NCI-H2227 (cell line): ENCODE data around the gene MAP3K2.
"Not testable (repeated sequence)": the region's sequence is repeated elsewhere in the genome, so short reads cannot be mapped to it uniquely, and the experiment has no call there.

Source experiments
- DNase-seq: peaks from one replicate; lab custom pipeline; 2025; ENCODE audit not compliant: unreplicated experiment; lab: John Stamatoyannopoulos, UW

MAP3K2 gene

DNA sequence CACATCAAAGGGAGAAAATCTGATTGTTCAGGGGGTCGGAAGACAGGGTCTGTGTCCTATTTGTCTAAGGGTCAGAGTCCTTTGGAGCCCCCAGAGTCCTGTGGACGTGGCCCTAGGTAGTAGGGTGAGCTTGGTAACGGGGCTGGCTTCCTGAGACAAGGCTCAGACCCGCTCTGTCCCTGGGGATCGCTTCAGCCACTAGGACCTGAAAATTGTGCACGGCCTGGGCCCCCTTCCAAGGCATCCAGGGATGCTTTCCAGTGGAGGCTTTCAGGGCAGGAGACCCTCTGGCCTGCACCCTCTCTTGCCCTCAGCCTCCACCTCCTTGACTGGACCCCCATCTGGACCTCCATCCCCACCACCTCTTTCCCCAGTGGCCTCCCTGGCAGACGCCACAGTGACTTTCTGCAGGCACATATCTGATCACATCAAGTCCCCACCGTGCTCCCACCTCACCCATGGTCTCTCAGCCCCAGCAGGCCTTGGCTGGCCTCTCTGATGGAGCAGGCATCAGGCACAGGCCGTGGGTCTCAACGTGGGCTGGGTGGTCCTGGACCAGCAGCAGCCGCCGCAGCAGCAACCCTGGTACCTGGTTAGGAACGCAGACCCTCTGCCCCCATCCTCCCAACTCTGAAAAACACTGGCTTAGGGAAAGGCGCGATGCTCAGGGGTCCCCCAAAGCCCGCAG is 34.2 kb upstream of the MAP3K2 start:
- no peak for DNase-seq

DNA sequence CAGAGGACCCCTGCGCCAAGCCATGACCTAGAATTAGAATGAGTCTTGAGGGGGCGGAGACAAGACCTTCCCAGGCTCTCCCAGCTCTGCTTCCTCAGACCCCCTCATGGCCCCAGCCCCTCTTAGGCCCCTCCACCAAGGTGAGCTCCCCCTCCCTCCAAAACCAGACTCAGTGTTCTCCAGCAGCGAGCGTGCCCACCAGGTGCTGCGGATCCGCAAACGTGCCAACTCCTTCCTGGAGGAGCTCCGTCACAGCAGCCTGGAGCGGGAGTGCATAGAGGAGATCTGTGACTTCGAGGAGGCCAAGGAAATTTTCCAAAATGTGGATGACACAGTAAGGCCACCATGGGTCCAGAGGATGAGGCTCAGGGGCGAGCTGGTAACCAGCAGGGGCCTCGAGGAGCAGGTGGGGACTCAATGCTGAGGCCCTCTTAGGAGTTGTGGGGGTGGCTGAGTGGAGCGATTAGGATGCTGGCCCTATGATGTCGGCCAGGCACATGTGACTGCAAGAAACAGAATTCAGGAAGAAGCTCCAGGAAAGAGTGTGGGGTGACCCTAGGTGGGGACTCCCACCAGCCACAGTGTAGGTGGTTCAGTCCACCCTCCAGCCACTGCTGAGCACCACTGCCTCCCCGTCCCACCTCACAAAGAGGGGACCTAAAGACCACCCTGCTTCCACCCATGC is 33.5 kb upstream of the MAP3K2 start:
- no peak for DNase-seq

DNA sequence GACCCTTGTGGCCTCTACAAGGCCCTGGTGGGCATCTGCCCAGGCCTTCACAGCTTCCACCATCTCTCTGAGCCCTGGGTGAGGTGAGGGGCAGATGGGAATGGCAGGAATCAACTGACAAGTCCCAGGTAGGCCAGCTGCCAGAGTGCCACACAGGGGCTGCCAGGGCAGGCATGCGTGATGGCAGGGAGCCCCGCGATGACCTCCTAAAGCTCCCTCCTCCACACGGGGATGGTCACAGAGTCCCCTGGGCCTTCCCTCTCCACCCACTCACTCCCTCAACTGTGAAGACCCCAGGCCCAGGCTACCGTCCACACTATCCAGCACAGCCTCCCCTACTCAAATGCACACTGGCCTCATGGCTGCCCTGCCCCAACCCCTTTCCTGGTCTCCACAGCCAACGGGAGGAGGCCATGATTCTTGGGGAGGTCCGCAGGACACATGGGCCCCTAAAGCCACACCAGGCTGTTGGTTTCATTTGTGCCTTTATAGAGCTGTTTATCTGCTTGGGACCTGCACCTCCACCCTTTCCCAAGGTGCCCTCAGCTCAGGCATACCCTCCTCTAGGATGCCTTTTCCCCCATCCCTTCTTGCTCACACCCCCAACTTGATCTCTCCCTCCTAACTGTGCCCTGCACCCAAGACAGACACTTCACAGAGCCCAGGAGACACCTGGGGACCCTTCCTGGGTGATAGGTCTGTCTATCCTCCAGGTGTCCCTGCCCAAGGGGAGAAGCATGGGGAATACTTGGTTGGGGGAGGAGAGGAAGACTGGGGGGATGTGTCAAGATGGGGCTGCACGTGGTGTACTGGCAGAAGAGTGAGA is 32.5 kb upstream of the MAP3K2 start:
- no peak for DNase-seq

DNA sequence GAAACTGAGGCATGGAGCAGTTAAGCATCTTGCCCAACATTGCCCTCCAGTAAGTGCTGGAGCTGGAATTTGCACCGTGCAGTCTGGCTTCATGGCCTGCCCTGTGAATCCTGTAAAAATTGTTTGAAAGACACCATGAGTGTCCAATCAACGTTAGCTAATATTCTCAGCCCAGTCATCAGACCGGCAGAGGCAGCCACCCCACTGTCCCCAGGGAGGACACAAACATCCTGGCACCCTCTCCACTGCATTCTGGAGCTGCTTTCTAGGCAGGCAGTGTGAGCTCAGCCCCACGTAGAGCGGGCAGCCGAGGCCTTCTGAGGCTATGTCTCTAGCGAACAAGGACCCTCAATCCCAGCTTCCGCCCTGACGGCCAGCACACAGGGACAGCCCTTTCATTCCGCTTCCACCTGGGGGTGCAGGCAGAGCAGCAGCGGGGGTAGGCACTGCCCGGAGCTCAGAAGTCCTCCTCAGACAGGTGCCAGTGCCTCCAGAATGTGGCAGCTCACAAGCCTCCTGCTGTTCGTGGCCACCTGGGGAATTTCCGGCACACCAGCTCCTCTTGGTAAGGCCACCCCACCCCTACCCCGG is 31.8 kb upstream of the MAP3K2 start:
- no peak for DNase-seq

DNA sequence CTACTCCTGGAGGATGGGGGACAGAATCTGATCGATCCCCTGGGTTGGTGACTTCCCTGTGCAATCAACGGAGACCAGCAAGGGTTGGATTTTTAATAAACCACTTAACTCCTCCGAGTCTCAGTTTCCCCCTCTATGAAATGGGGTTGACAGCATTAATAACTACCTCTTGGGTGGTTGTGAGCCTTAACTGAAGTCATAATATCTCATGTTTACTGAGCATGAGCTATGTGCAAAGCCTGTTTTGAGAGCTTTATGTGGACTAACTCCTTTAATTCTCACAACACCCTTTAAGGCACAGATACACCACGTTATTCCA is 31.3 kb upstream of the MAP3K2 start:
- DNase-seq = no peak

DNA sequence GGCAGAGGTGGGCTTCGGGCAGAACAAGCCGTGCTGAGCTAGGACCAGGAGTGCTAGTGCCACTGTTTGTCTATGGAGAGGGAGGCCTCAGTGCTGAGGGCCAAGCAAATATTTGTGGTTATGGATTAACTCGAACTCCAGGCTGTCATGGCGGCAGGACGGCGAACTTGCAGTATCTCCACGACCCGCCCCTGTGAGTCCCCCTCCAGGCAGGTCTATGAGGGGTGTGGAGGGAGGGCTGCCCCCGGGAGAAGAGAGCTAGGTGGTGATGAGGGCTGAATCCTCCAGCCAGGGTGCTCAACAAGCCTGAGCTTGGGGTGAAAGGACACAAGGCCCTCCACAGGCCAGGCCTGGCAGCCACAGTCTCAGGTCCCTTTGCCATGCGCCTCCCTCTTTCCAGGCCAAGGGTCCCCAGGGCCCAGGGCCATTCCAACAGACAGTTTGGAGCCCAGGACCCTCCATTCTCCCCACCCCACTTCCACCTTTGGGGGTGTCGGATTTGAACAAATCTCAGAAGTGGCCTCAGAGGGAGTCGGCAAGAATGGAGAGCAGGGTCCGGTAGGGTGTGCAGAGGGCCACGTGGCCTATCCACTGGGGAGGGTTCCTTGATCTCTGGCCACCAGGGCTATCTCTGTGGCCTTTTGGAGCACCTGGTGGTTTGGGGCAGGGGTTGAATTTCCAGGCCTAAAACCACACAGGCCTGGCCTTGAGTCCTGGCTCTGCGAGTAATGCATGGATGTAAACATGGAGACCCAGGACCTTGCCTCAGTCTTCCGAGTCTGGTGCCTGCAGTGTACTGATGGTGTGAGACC is 30.7 kb upstream of the MAP3K2 start, which contains the start of gene PROC:
Gene PROC, plus strand, starts transcription at position 128 of the 812 bp plus-strand sequence. CDS start 1,516 bp downstream, outside the sequence.
- DNase-seq = no peak

DNA sequence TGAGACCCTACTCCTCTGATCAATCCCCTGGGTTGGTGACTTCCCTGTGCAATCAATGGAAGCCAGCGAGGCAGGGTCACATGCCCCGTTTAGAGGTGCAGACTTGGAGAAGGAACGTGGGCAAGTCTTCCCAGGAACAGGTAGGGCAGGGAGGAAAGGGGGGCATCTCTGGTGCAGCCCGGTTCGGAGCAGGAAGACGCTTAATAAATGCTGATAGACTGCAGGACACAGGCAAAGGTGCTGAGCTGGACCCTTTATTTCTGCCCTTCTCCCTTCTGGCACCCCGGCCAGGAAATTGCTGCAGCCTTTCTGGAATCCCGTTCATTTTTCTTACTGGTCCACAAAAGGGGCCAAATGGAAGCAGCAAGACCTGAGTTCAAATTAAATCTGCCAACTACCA is 29.6 kb upstream of the MAP3K2 start:
- no peak for DNase-seq

DNA sequence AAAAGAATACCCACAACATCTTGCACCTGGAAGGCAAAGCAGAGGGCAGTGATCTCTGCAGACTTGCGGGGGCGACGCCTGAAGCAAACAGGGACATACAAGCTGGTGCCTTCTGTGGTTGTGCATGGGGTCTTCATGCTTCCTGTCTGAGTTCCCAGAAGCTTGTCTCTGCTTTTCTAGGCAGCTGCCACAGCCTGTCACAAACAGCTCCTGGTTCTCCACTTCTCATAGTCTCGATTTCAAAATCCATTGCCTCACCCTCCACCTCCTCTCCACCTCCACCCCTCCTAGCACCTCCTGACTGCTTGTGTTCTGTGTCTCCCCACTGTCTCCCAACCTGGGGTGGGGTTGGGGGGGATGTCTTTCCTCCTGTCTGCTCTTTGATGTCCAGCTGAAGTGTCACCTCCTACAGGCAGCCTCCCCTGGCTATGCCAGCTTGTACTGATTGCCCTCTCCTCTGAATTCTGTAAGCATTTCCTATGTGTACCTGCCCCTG is 28.8 kb upstream of the MAP3K2 start:
- no peak for DNase-seq

DNA sequence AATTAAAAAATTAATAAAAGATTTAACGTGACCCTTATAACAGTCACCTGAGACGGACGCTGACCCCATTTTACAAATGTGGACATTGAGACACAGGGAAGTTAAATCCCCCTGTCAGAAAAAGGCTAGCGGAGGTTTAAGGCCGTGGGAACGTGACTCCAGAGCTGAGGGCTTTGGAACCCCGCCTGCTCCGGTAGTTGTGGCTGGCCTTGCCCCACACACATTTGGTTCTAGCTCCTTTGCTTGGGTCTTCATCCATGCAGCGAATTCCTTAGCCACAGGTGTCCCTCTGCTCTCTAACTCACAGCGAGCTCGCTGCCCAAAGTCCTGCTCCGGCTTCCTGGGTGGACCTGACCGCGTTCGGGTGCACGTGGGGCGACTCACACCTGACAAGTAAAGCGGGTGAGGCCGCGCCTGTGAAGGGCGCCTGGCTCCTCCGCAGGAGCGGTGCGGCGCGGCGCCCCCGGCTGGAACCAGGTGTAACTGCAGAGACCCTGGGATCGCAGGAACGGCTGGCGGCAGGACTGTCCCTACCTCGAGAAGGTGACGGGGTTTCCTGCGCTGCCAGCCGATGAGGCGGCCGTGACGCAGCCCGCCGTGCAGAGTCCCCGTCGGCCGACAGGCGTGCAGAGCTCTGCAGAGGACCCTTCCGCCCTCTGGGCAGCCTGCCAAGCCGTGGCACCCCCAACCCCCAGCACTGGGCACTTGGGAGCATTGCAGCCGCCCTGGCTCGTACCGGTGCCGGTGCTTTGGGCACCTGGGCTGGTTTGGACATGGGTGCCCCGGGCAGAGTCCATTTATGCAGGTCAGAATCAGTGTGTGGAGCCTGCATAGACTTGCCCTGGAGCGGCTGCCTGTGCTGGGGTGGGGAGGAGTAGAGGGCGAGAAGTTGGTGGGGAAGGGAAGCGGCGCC is 28.1 kb upstream of the MAP3K2 start:
- DNase-seq = peak; percentile 92

DNA sequence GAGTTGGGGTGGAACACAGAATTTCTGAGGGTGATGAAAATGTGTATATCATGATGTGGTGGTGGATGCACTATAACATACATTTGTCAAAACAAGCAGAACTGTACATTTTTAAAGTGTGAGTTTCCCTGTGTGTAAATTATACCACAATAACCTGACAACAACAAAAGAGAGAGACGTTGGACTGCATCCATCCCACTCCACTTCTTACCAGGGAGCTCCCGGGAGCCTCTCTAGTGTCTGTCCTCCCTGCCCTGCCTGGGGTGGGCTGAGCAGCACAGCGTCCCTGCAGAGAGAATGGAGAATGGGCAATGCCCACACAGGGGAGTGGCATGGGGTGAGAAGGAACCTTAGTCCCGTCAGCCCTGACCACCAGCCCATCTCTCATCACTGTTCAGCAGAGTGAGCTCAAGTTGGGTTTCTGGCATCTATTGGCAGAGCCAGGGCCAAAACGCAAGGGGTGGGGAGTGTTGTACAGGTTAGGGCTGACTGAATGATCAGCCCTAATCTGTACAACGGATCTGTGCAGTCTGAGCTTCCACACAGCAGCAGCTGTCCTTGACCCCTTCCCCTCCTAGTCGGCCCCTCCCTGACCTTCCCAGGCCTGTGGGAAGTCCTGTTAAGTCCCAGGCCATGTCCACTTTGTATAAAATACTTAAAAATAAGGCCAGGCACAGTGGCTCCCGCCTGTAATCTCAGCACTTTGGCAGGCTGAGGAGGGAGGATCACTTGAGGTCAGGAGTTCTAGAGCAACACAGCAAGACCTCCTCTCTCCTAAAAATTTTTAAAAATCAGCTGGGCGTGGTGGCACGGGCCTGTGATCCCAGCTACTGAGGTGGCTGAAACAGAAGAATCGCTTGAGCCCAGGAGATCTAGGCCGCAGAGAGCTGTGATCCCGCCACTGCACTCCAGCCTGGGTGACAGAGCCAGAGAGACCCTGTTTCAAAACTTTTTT is 27.1 kb upstream of the MAP3K2 start:
- no peak for DNase-seq

DNA sequence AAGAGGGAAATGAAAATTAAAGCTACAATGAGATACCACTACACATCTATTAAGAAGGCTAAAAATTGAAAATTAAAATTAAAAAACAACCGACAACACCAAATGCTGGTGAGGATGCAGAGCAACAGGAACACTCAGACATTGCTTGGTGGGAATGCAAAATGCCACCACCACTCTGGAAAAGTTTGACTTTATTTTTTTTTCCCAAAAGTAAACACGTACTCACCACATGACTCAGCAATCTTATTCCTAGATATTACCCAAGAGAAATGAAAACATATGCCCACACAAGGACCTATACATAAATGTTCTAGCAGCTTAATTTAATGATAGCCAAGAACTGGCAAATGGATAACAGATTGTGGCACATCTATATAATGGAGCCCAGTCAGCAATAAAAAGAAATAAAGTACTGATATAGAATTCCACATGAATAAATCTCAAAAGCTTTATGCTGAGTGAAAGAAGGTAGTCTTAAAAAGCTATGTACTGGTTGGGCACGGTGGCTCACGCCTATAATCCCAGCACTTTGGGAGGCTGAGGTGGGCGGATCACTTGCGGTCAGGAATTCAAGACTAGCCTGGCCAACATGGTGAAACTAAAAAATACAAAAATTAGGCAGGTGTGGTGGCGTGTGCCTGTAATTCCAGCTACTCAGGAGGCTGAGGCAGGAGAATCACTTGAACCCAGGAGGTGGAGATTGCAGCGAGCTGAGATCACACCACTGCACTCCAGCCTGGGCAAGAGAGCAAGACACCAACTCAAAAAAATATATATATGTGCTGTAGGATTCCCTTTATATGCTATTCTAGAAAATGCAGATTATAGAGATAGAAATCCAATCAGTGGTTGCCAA is 26.2 kb upstream of the MAP3K2 start:
- DNase-seq = no peak

DNA sequence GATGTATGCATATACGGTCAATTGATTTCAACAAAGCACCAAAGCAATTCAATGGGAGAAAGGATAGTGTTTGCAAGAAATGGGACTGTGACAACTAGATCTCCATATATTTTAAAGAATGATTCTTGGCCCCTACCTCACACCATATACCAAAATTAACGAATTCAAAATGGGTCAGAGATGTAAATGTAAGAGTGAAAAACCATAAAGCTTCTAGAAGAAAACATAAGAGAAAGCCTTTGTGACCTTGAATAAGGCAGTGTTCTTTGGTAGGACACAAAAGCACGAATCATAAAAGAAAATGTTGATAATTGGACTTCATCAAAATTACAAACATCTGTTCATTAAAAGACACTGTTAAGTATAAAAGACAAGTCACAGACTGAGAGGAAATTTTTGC is 25.4 kb upstream of the MAP3K2 start:
- no peak for DNase-seq

DNA sequence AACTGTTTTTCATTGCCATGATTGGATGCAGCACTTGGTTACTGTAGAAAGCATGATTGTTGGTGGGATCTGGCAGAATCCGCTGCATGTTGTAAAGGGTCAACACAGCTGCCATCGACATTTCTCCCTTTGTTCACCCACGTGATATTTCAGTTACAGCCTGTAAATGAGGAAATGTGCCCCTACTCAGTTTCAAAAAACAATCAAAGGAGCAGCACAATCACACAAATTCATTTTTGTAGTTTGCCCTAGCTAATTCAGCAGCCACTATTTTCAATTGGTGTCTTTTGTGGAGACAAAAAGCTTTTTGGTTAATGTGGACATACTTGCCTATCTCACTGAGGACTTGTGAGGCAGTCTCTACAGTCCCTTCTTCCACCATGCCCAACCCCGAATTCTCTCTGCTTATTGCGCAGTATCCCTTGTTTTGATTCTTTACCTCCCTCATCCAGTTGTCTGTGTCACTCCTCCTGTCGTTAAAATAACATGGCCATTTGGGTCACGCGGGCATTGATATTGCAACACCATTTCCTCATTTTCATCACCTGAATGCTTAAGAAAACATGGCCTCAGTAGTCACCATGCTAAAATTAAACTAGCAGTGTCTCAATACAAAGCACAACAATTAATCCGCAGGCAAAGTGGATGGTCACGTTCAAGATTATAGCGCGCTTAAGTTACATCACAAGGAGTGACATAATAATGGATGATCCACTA is 24.0 kb upstream of the MAP3K2 start:
- no peak for DNase-seq

DNA sequence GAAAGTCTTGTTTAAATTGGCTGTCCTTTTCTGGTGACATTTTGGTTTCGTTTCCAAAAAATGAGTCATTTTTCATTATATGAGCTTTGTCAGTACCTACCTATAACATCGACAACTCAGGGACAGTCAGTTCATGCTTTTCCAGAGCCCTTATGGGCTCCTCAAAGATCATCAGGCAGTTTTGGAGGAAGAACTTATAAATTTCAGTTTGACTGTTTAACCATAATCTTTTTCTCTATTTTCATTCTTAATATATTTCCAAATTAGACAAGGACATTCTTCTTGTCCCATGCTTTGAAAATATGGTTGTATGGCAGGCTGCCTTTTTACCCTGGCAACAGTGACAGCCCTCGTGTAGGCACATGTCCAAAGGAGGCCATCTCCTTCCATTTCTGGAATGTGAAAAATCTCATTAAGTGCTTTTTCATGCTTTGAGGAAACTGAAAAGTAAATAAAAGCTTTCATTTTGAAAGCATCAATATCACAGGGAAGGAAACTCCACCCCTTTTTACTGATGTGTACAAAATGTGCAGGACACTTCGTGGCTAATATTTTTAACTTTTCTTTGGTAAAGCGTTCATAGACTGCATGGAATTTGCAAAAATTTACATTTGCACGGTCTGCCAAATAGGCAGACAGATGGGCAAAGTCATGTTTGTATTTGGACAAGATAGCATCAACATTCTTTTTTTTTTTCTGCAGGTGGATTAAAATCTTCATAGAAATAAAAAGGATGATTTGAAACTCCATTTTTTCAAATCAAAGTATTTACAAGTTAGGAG is 23.3 kb upstream of the MAP3K2 start:
- DNase-seq = no peak

DNA sequence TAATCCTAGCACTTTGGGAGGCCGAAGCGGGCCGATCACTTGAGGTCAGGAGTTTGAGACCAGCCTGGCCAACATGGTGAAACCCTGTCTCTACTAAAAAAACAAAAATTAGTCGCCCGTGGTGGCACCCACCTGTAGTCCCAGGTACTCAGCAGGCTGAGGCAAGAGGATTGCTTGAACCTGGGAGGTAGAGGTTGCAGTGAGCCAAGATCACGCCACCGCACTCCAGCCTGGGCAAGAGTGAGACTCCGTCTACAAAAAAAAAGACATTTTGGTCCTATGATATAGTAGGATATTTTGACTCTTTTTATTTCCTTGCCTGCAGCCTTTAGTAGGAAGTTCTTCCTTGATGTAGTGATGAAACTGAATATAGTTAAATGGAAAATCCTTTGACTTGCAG is 21.9 kb upstream of the MAP3K2 start:
- not testable (repeated sequence) for DNase-seq

DNA sequence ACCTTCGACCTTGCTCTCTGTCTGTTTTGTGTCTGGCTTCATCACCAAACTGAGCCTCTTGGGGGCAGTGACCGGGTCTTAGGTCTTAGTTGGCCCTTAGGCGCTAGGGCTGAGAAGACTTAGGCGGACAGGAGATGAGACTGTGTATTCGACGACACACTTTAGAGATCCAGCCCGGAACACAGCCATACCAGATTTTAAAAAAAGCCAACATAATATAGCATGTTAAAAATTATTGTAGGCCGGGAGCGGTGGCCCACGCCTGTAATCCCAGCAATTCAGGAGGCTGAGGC is 21.0 kb upstream of the MAP3K2 start:
- DNase-seq = no peak
